Stomach smooth muscle (tissue), 2 donors: ENCODE data around the gene NDUFAF2.
"Not testable (repeated sequence)": the region's sequence is repeated elsewhere in the genome, so short reads cannot be mapped to it uniquely, and the experiment has no call there.

Experiments used
- H3K27ac ChIP-seq: one replicate; pipeline ENCODE4 v1.7.0; 2013; ENCODE audit warnings: mild to moderate bottlenecking, low read length, inconsistent platforms
- H3K27me3 ChIP-seq, 2 donors: one replicate each; pipeline ENCODE4 v1.7.0; 2013; ENCODE audit warnings: low read length in 2 of 2; ENCODE audit not compliant: insufficient read depth in 2 of 2, control insufficient read depth in 1 of 2
- H3K36me3 ChIP-seq, 2 donors: one replicate each; pipeline ENCODE4 v1.7.0; 2013; ENCODE audit warnings: low read length in 2 of 2; ENCODE audit not compliant: control insufficient read depth in 2 of 2, insufficient read depth in 2 of 2
- H3K4me1 ChIP-seq: one replicate; pipeline ENCODE4 v1.7.0; 2013; ENCODE audit warnings: low read length; ENCODE audit not compliant: control insufficient read depth, insufficient read depth
- H3K4me3 ChIP-seq, 2 donors: one replicate each; pipeline ENCODE4 v1.7.0; 2013; ENCODE audit warnings: low read length in 2 of 2
- H3K9ac ChIP-seq, 2 donors: one replicate each; pipeline ENCODE4 v1.7.0; 2013; ENCODE audit warnings: low read length in 2 of 2, mild to moderate bottlenecking in 1 of 2
- H3K9me3 ChIP-seq, 2 donors: one replicate each; pipeline ENCODE4 v1.7.0; 2013; ENCODE audit warnings: low read length in 2 of 2; ENCODE audit not compliant: control insufficient read depth in 2 of 2
- donor health status: healthy.
- donor health status: Pancreatic carcinoma.

Gene NDUFAF2

GRCh38 chr5:61081741-61082140 lies 136.7 kb downstream of the NDUFAF2 start:
- H3K36me3 ChIP-seq = no peaks in the 10 kb centered on the region
- H3K9me3 ChIP-seq = no peaks in the 10 kb centered on the region
- H3K4me1 ChIP-seq = no peaks in the 10 kb centered on the region
- H3K4me3 ChIP-seq = no peak overlapping the region
- H3K9ac ChIP-seq = no peak overlapping the region
- no peak overlapping the region for H3K27ac ChIP-seq
- no peaks in the 10 kb centered on the region for H3K27me3 ChIP-seq

- H3K36me3 ChIP-seq = no peaks in the 10 kb centered on the region
- H3K27ac ChIP-seq = no peak overlapping the region
- H3K4me1 ChIP-seq = no peaks in the 10 kb centered on the region
- no peak overlapping the region for H3K4me3 ChIP-seq
- no peaks in the 10 kb centered on the region for H3K9me3 ChIP-seq
- no peak overlapping the region for H3K9ac ChIP-seq
- H3K27me3 ChIP-seq = no peaks in the 10 kb centered on the region
Observed at GRCh38 chr5:61082516-61083280, 137.7 kb downstream of the NDUFAF2 start.

- no peaks in the 10 kb centered on the region for H3K4me1 ChIP-seq
- H3K9me3 ChIP-seq = no peaks in the 10 kb centered on the region
- H3K36me3 ChIP-seq = no peaks in the 10 kb centered on the region
- H3K9ac ChIP-seq = no peak overlapping the region
- no peak overlapping the region for H3K27ac ChIP-seq
- H3K4me3 ChIP-seq = no peak overlapping the region
- no peaks in the 10 kb centered on the region for H3K27me3 ChIP-seq
Observed at GRCh38 chr5:61084658-61085057, 139.7 kb downstream of the NDUFAF2 start.

- Histone ChIP-seq H3K9me3 (no peaks in the 10 kb centered on the region), H3K27ac (no peak overlapping the region), H3K27me3 (no peaks in the 10 kb centered on the region), H3K9ac (no peak overlapping the region), H3K4me3 (no peak overlapping the region), H3K4me1 (no peaks in the 10 kb centered on the region), H3K36me3 (no peaks in the 10 kb centered on the region)
Observed at GRCh38 chr5:61085885-61086284, 140.9 kb downstream of the NDUFAF2 start.

- H3K27ac ChIP-seq = no peak overlapping the region
- H3K9ac ChIP-seq = no peak overlapping the region
- H3K36me3 ChIP-seq = no peaks in the 10 kb centered on the region
- H3K4me1 ChIP-seq = no peaks in the 10 kb centered on the region
- H3K4me3 ChIP-seq = no peak overlapping the region
- no peaks in the 10 kb centered on the region for H3K27me3 ChIP-seq
- H3K9me3 ChIP-seq = no peaks in the 10 kb centered on the region
Observed at GRCh38 chr5:61087921-61088320, 142.9 kb downstream of the NDUFAF2 start.

- no peaks in the 10 kb centered on the region for H3K4me1 ChIP-seq
- H3K4me3 ChIP-seq = no peak overlapping the region
- H3K27me3 ChIP-seq = no peaks in the 10 kb centered on the region
- H3K9ac ChIP-seq = no peak overlapping the region
- H3K27ac ChIP-seq = no peak overlapping the region
- no peaks in the 10 kb centered on the region for H3K9me3 ChIP-seq
- H3K36me3 ChIP-seq = no peaks in the 10 kb centered on the region
Observed at GRCh38 chr5:61089351-61089750, 144.3 kb downstream of the NDUFAF2 start.

GRCh38 chr5:61093046-61093771 lies 148.2 kb downstream of the NDUFAF2 start:
- not testable (repeated sequence) for H3K9me3 ChIP-seq, H3K27me3 ChIP-seq, H3K36me3 ChIP-seq, H3K27ac ChIP-seq, H3K4me1 ChIP-seq, H3K4me3 ChIP-seq, H3K9ac ChIP-seq

- Histone ChIP-seq H3K9ac (no peak overlapping the region), H3K9me3 (no peaks in the 10 kb centered on the region), H3K4me3 (no peak overlapping the region), H3K27ac (no peak overlapping the region), H3K27me3 (no peaks in the 10 kb centered on the region), H3K36me3 (peaks cover 2 to 7% of the 10 kb centered on the region in 2 donors), H3K4me1 (no peaks in the 10 kb centered on the region)
Observed at GRCh38 chr5:61097465-61097864, 152.5 kb downstream of the NDUFAF2 start.

GRCh38 chr5:61098251-61098995 lies 153.4 kb downstream of the NDUFAF2 start:
- no peaks in the 10 kb centered on the region for H3K4me1 ChIP-seq
- H3K4me3 ChIP-seq = no peak overlapping the region
- no peaks in the 10 kb centered on the region for H3K9me3 ChIP-seq
- H3K36me3 ChIP-seq = peaks cover 2 to 7% of the 10 kb centered on the region in 2 donors
- H3K27me3 ChIP-seq = no peaks in the 10 kb centered on the region
- no peak overlapping the region for H3K27ac ChIP-seq
- H3K9ac ChIP-seq = no peak overlapping the region

GRCh38 chr5:61100437-61100836 lies 155.4 kb downstream of the NDUFAF2 start:
- H3K4me1 ChIP-seq = no peaks in the 10 kb centered on the region
- peaks cover 2 to 7% of the 10 kb centered on the region in 2 donors for H3K36me3 ChIP-seq
- no peak overlapping the region for H3K27ac ChIP-seq
- H3K4me3 ChIP-seq = no peak overlapping the region
- no peak overlapping the region for H3K9ac ChIP-seq
- no peaks in the 10 kb centered on the region for H3K9me3 ChIP-seq
- H3K27me3 ChIP-seq = no peaks in the 10 kb centered on the region
